Neutrophil (primary cell): ENCODE measurements around the gene SPEM2.

Source experiments
- H3K27ac ChIP-seq: fragments of 200-600 bp; sonication (generic); 2 replicates; pipeline ENCODE4 v1.5.1; 2016; ENCODE audit warnings: mild to moderate bottlenecking, moderate library complexity
- H3K27me3 ChIP-seq: fragments of 200-600 bp; sonication (generic); 2 replicates; pipeline ENCODE4 v1.6.0; 2016; ENCODE audit warnings: mild to moderate bottlenecking
- H3K36me3 ChIP-seq: fragments of 200-600 bp; sonication (generic); 2 replicates; pipeline ENCODE4 v1.5.1; 2017
- H3K4me1 ChIP-seq, 2 experiments: fragments of 200-600 bp in 1 of 2; sonication (generic) in 1 of 2; 1 replicate in 1 of 2; 2 replicates in 1 of 2; pipeline versions ENCODE4 v1.5.1 to v1.6.1; 2013 to 2016; ENCODE audit warnings: low read depth in 1 of 2, low read length in 1 of 2, mild to moderate bottlenecking in 1 of 2, moderate library complexity in 1 of 2; ENCODE audit not compliant: control insufficient read depth in 1 of 2, insufficient read depth in 1 of 2
- H3K4me3 ChIP-seq, 2 experiments: fragments of 200-600 bp in 1 of 2; sonication (generic) in 1 of 2; 1 replicate in 1 of 2; 2 replicates in 1 of 2; pipeline ENCODE4 v1.5.1; 2013 to 2016; ENCODE audit warnings: low read depth in 1 of 2, low read length in 1 of 2, mild to moderate bottlenecking in 1 of 2, moderate library complexity in 1 of 2
- H3K9me3 ChIP-seq: fragments of 200-600 bp; sonication (generic); 2 replicates; pipeline ENCODE4 v1.5.1; 2016
- CTCF ChIP-seq: fragments of 200-600 bp; sonication (generic); IDR thresholded peaks from 2 replicates; pipeline ENCODE4 v1.5.1; 2016; ENCODE audit warnings: antibody characterized with exemption

The SPEM2 gene

GRCh38 chr17:7426896-7427489 lies 1.6 kb downstream of the SPEM2 start:
- Histone ChIP-seq H3K36me3 (no peaks in the 10 kb centered on the region), H3K27ac (no peak overlapping the region), H3K9me3 (no peaks in the 10 kb centered on the region), H3K4me3 (no peak overlapping the region), H3K27me3 (no peaks in the 10 kb centered on the region), H3K4me1 (no peaks in the 10 kb centered on the region)
- no peak for TF ChIP-seq CTCF

DNA sequence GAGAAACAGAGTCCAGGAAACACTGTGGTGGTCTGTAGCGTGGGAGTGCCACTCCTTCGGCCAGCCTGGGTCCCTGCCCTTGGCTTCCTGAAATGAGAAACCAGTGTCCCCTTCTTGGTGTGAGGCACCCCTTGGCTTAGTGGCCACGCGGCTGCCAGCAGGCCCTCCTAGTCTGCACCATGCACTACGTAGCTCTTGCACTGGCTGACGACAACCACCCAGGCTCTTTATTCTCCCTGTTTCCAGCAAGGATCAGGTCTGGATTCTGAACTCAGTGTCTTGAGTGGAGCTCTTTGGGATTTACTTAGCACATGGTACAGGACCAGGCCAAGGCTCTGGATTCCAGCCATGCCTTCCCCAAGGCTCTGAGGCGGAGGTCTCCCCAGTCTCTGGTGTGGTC lies 2.1 kb downstream of the SPEM2 start:
- Histone ChIP-seq H3K4me3 (no peak overlapping the region), H3K9me3 (no peaks in the 10 kb centered on the region), H3K4me1 (no peaks in the 10 kb centered on the region), H3K27ac (no peak overlapping the region), H3K36me3 (no peaks in the 10 kb centered on the region), H3K27me3 (no peaks in the 10 kb centered on the region)
- TF ChIP-seq CTCF: no peak

- Histone ChIP-seq H3K4me1 (no peaks in the 10 kb centered on the region), H3K36me3 (no peaks in the 10 kb centered on the region), H3K4me3 (no peak within 1 kb of the TSS), H3K9me3 (no peaks in the 10 kb centered on the region), H3K27ac (no peak within 1 kb of the TSS), H3K27me3 (no peaks in the 10 kb centered on the region)
- TF ChIP-seq CTCF: no peak
These were observed 3.1 kb downstream of the SPEM2 start, which contains the start of gene SPEM3 for GRCh38 chr17:7428557-7428956. Gene SPEM3, plus strand, starts transcription at chr17:7428857. Its CDS starts 46 bp downstream, at chr17:7428903.

- no peak overlapping the region for H3K27ac ChIP-seq
- no peak for TF ChIP-seq CTCF
- no peak overlapping the region for H3K4me3 ChIP-seq
- H3K4me1 ChIP-seq: no peaks in the 10 kb centered on the region
- H3K36me3 ChIP-seq: no peaks in the 10 kb centered on the region
- H3K9me3 ChIP-seq: no peaks in the 10 kb centered on the region
- H3K27me3 ChIP-seq: no peaks in the 10 kb centered on the region
These were observed 4.3 kb downstream of the SPEM2 start for GRCh38 chr17:7429722-7430121.

- H3K9me3 ChIP-seq: no peaks in the 10 kb centered on the region
- H3K4me1 ChIP-seq: peaks cover 13% of the 10 kb centered on the region in 2 experiments
- no peak overlapping the region for H3K27ac ChIP-seq
- no peak for TF ChIP-seq CTCF
- H3K36me3 ChIP-seq: no peaks in the 10 kb centered on the region
- H3K27me3 ChIP-seq: no peaks in the 10 kb centered on the region
- H3K4me3 ChIP-seq: no peak overlapping the region
These were observed 5.8 kb downstream of the SPEM2 start for GRCh38 chr17:7431231-7431630.

GRCh38 chr17:7432296-7432695 lies 6.9 kb downstream of the SPEM2 start:
- Histone ChIP-seq H3K27me3 (peaks cover 6% of the 10 kb centered on the region), H3K4me1 (peaks cover 24% of the 10 kb centered on the region in 2 experiments), H3K4me3 (no peak overlapping the region), H3K36me3 (no peaks in the 10 kb centered on the region), H3K9me3 (no peaks in the 10 kb centered on the region), H3K27ac (no peak overlapping the region)
- no peak for TF ChIP-seq CTCF
